ENCODE data around the gene EPC1. TPM values are rescaled to one million over a fixed set of nuclear protein-coding genes. Genes with fewer than 3 reads are reported as not detected.
A peak's percentile ranks its signal among the peaks of the same experiment; 100 is the strongest.

Gene EPC1
- polyA plus RNA-seq, 1 of the 3 experiments (the other 2 are of a cell fraction) = 21.8 TPM

DNA sequence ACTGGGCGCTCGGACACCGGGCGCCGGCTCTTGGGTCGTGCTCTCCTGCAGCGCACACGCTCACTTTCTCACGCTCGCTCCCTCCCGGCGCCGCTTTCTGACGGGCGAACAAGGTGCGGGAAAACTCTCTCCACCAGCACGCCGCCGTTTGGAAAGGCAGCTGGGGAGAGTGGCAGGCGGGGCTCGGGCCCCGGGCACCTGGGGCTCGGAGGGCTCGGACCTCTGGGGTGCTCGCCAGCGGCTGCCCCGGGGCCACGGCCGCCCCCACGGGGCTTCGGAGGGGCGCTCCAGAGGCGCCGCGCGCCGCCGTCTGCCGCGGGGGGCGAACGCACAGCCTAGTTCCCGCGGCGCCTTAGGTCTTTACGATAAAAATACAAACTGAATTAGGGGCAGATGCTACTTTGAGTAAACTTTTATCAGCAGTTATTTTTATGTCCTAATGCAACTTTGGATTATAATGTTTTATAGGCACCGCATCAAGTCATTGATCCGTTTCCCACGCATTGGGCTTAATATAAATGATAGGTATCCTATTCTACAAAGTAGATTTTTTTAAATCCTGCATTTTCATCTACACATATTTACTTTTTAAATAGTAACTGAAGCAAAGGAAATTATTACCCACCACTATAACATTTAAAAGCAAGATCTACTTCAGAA lies 535 bp upstream of the EPC1 start:
- 2% methylated on average over 19 of the region's 49 CpGs for WGBS (ENCODE audit: low lambda C conversion rate)
- DNase-seq = no peak
- no peaks in the 10 kb centered on the region for H3K9me2 ChIP-seq
- peak overlapping the region; percentile 100 for H3K9ac ChIP-seq
- peaks cover 4 to 15% of the 10 kb centered on the region in 2 experiments; a peak in 3 of 4 replicates for H3K4me1 ChIP-seq (ENCODE audit: control insufficient read depth in 1 of 2, insufficient read depth in 2 of 2, low read depth in 1 of 2, low read length in 1 of 2)
- H3K27me3 ChIP-seq (ENCODE audit: insufficient read depth) = no peaks in the 10 kb centered on the region
- CTCF ChIA-PET = interaction anchor here (0.6 to 4.4 kb wide), 4 partner anchors 20 to 157 kb away, joined by 3 to 15 read pairs (median 8); no protein-coding TSS in a partner anchor
- peaks cover 45% of the 10 kb centered on the region for H3K79me2 ChIP-seq (ENCODE audit: insufficient read depth)
- H3K27ac ChIP-seq (ENCODE audit: low read depth in 2 of 2, low read length in 1 of 2) = peak overlapping the region; percentile 100
- peak overlapping the region; percentile 70 for H3K4me2 ChIP-seq
- H3K36me3 ChIP-seq (replicated peaks in 1 of 2; ENCODE audit: control insufficient read depth in 1 of 2, insufficient read depth in 2 of 2, low read length in 1 of 2) = peaks cover 9 to 14% of the 10 kb centered on the region in 2 experiments
- H3K4me3 ChIP-seq (ENCODE audit: low read depth in 2 of 2, low read length in 1 of 2) = peak overlapping the region; percentile 82 to 92
- TF ChIP-seq, protein P1, sequence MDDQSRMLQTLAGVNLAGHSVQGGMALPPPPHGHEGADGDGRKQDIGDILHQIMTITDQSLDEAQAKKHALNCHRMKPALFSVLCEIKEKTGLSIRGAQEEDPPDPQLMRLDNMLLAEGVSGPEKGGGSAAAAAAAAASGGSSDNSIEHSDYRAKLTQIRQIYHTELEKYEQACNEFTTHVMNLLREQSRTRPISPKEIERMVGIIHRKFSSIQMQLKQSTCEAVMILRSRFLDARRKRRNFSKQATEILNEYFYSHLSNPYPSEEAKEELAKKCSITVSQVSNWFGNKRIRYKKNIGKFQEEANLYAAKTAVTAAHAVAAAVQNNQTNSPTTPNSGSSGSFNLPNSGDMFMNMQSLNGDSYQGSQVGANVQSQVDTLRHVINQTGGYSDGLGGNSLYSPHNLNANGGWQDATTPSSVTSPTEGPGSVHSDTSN (IDR thresholded peaks at IDR 0.05) = no peak
- peak; percentile 81 for TF ChIP-seq MXI1 (IDR thresholded peaks at IDR 0.05; ENCODE audit: low read depth, low read length)
- peaks cover 34% of the 10 kb centered on the region for H4K20me1 ChIP-seq (ENCODE audit: insufficient read depth)
- peaks cover 8% of the 10 kb centered on the region for H3F3A ChIP-seq (replicated peaks; ENCODE audit: insufficient read depth)
- POLR2A ChIA-PET = interaction anchor here (0.8 kb wide), 1 partner anchor 25 kb away, joined by 3 read pairs; no protein-coding TSS in a partner anchor
- no peaks in the 10 kb centered on the region for H3K9me3 ChIP-seq
- peak overlapping the region; percentile 86; the same call in 1 of the 2 replicates for H2AFZ ChIP-seq (ENCODE audit: low read depth)

DNA sequence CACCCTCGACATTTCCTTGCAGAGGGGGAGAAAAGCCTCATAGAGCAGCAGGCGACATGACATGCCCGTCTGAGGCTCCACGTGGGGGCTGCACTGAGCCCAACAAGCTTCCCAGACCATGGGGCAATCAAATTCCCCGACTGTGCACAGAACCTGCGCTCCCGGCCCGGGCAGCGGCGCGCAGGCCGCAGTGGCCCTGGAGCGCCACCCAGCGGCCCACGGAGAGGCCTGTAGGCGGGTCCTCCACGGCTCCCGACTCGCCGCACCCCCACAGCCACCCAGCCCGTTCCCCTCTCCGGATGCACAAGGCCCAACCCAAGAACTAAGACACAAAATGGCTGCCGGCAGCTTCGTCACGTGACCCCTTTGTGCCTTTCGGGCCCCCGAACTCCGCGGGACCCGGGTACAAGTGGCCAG lies 816 bp downstream of the EPC1 start:
- Histone ChIP-seq H3K4me3 (ENCODE audit: low read depth in 2 of 2, low read length in 1 of 2) (peak overlapping the region; percentile 82 to 92), H2AFZ (ENCODE audit: low read depth) (peak overlapping the region; percentile 73; the same call in 1 of the 2 replicates), H3K27me3 (ENCODE audit: insufficient read depth) (no peaks in the 10 kb centered on the region), H3F3A (replicated peaks; ENCODE audit: insufficient read depth) (peaks cover 8% of the 10 kb centered on the region), H3K9me2 (no peaks in the 10 kb centered on the region), H3K27ac (ENCODE audit: low read depth in 2 of 2, low read length in 1 of 2) (peak overlapping the region; percentile 100), H3K9ac (peak overlapping the region; percentile 100), H3K36me3 (replicated peaks in 1 of 2; ENCODE audit: control insufficient read depth in 1 of 2, insufficient read depth in 2 of 2, low read length in 1 of 2) (peaks cover 9 to 17% of the 10 kb centered on the region in 2 experiments), H4K20me1 (ENCODE audit: insufficient read depth) (peaks cover 48% of the 10 kb centered on the region), H3K4me2 (peak overlapping the region; percentile 74), H3K4me1 (ENCODE audit: control insufficient read depth in 1 of 2, insufficient read depth in 2 of 2, low read depth in 1 of 2, low read length in 1 of 2) (peaks cover 13 to 17% of the 10 kb centered on the region in 2 experiments; a peak in 3 of 4 replicates), H3K9me3 (no peaks in the 10 kb centered on the region), H3K79me2 (ENCODE audit: insufficient read depth) (peaks cover 56% of the 10 kb centered on the region)
- ChIA-PET CTCF (interaction anchor here (0.5 to 3.3 kb wide), 38 partner anchors 11 to 485 kb away, joined by 3 to 61 read pairs (median 5); partner anchors contain the start of gene CCDC7), POLR2A (interaction anchor here (0.5 to 1.8 kb wide), 6 partner anchors 8 to 635 kb away, joined by 3 to 7 read pairs (median 4); no protein-coding TSS in a partner anchor)
- whole genome bisulfite sequencing (ENCODE audit: low lambda C conversion rate) = 0% methylated on average over 11 of the region's 30 CpGs
- peak; percentile 97 for DNase-seq
- TF ChIP-seq RFX5 (IDR thresholded peaks at IDR 0.05; ENCODE audit: low read length) = peak; percentile 53; the same call in 1 of the 2 replicates
- no peak for TF ChIP-seq FOSL2 (IDR thresholded peaks at IDR 0.05; ENCODE audit: borderline replicate concordance, low read depth)
- no peak for TF ChIP-seq TCF12 (IDR thresholded peaks at IDR 0.05)
- TF ChIP-seq, protein P2, sequence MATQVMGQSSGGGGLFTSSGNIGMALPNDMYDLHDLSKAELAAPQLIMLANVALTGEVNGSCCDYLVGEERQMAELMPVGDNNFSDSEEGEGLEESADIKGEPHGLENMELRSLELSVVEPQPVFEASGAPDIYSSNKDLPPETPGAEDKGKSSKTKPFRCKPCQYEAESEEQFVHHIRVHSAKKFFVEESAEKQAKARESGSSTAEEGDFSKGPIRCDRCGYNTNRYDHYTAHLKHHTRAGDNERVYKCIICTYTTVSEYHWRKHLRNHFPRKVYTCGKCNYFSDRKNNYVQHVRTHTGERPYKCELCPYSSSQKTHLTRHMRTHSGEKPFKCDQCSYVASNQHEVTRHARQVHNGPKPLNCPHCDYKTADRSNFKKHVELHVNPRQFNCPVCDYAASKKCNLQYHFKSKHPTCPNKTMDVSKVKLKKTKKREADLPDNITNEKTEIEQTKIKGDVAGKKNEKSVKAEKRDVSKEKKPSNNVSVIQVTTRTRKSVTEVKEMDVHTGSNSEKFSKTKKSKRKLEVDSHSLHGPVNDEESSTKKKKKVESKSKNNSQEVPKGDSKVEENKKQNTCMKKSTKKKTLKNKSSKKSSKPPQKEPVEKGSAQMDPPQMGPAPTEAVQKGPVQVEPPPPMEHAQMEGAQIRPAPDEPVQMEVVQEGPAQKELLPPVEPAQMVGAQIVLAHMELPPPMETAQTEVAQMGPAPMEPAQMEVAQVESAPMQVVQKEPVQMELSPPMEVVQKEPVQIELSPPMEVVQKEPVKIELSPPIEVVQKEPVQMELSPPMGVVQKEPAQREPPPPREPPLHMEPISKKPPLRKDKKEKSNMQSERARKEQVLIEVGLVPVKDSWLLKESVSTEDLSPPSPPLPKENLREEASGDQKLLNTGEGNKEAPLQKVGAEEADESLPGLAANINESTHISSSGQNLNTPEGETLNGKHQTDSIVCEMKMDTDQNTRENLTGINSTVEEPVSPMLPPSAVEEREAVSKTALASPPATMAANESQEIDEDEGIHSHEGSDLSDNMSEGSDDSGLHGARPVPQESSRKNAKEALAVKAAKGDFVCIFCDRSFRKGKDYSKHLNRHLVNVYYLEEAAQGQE (IDR thresholded peaks at IDR 0.05; ENCODE audit: low read depth, low read length) = no peak; the same call in 1 of the 2 replicates
- TF ChIP-seq NFIC (IDR thresholded peaks at IDR 0.05; ENCODE audit: borderline replicate concordance) = no peak
- no peak for TF ChIP-seq ELF1 (IDR thresholded peaks at IDR 0.05)
- TF ChIP-seq, protein P1 (IDR thresholded peaks at IDR 0.05) = no peak
- no peak for TF ChIP-seq EP300 (IDR thresholded peaks at IDR 0.05; ENCODE audit: borderline replicate concordance in 1 of 2, low read depth in 1 of 2, low read length in 1 of 2)
- no peak for TF ChIP-seq RXRA (IDR thresholded peaks at IDR 0.05; ENCODE audit: borderline replicate concordance, low read depth)
- TF ChIP-seq, protein P3, sequence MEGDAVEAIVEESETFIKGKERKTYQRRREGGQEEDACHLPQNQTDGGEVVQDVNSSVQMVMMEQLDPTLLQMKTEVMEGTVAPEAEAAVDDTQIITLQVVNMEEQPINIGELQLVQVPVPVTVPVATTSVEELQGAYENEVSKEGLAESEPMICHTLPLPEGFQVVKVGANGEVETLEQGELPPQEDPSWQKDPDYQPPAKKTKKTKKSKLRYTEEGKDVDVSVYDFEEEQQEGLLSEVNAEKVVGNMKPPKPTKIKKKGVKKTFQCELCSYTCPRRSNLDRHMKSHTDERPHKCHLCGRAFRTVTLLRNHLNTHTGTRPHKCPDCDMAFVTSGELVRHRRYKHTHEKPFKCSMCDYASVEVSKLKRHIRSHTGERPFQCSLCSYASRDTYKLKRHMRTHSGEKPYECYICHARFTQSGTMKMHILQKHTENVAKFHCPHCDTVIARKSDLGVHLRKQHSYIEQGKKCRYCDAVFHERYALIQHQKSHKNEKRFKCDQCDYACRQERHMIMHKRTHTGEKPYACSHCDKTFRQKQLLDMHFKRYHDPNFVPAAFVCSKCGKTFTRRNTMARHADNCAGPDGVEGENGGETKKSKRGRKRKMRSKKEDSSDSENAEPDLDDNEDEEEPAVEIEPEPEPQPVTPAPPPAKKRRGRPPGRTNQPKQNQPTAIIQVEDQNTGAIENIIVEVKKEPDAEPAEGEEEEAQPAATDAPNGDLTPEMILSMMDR (IDR thresholded peaks at IDR 0.05) = peak; percentile 96
- peak; percentile 100 for TF ChIP-seq MXI1 (IDR thresholded peaks at IDR 0.05; ENCODE audit: low read depth, low read length)
- TF ChIP-seq RAD21 (IDR thresholded peaks at IDR 0.05; ENCODE audit: low read length) = peak; percentile 93
- peak; percentile 96; the same call in 1 of the 2 replicates for TF ChIP-seq YY1 (IDR thresholded peaks at IDR 0.05; ENCODE audit: low read depth)
- TF ChIP-seq, protein P4, sequence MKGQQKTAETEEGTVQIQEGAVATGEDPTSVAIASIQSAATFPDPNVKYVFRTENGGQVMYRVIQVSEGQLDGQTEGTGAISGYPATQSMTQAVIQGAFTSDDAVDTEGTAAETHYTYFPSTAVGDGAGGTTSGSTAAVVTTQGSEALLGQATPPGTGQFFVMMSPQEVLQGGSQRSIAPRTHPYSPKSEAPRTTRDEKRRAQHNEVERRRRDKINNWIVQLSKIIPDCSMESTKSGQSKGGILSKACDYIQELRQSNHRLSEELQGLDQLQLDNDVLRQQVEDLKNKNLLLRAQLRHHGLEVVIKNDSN (IDR thresholded peaks at IDR 0.05; ENCODE audit: borderline replicate concordance, low read depth) = peak; percentile 96
- TF ChIP-seq FOXJ3 (CRISPR knock-in tag; IDR thresholded peaks at IDR 0.05) = no peak
- TF ChIP-seq, protein P5, sequence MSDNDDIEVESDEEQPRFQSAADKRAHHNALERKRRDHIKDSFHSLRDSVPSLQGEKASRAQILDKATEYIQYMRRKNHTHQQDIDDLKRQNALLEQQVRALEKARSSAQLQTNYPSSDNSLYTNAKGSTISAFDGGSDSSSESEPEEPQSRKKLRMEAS (IDR thresholded peaks at IDR 0.05; ENCODE audit: low read depth) = peak; percentile 90

All from SK-N-SH (cell line).